Measurements from ENCODE around the gene MIF. TPM values are rescaled to one million over a fixed set of nuclear protein-coding genes. Genes with fewer than 3 reads are reported as not detected.
A peak's percentile ranks its signal among the peaks of the same experiment; 100 is the strongest.

MIF gene
- total and polyA plus RNA-seq, 7 experiments from 2014 or later, result 179 to 1,099 (median 211) TPM

GRCh38 chr22:23882370-23882769 lies 11.8 kb upstream of the MIF start:
- intact Hi-C loops (cut with micrococcal nuclease), result no loop called here
- H3K27ac ChIP-seq (ENCODE audit: low read depth, low read length), result no peak overlapping the region
- Mint-ChIP-seq H3K27me3 (no peaks in the 10 kb centered on the region), H3K9me3 (no peaks in the 10 kb centered on the region), H3K4me3 (no peak overlapping the region), H3K36me3 (peaks cover 0 to 41% (median 25%) of the 10 kb centered on the region in 5 donors), H3K4me1 (peaks cover 0 to 2% (median 0%) of the 10 kb centered on the region in 7 donors), H3K27ac (no peak overlapping the region)
- no peak for DNase-seq
- peaks cover 0 to 24% (median 0%) of the 10 kb centered on the region in 3 experiments for H3K36me3 ChIP-seq (ENCODE audit: control insufficient read depth in 2 of 3, insufficient read depth in 3 of 3, low read length in 3 of 3)
- ATAC-seq, result no peak
- no peaks in the 10 kb centered on the region for H3K27me3 ChIP-seq (ENCODE audit: control insufficient read depth in 2 of 2, insufficient read depth in 2 of 2, low read length in 2 of 2)
- H3K9me3 ChIP-seq (ENCODE audit: control insufficient read depth in 2 of 3, low read length in 3 of 3), result no peaks in the 10 kb centered on the region
- H3K4me1 ChIP-seq (ENCODE audit: control insufficient read depth in 2 of 2, insufficient read depth in 2 of 2, low read length in 2 of 2), result no peaks in the 10 kb centered on the region
- ChIA-PET CTCF (no interaction called here), POLR2A (no interaction called here)
- H3K4me3 ChIP-seq (ENCODE audit: low read length), result no peak overlapping the region

- peaks cover 0 to 31% (median 19%) of the 10 kb centered on the region in 5 donors for H3K36me3 Mint-ChIP-seq
- CTCF ChIA-PET, result no interaction called here
- Histone ChIP-seq H3K36me3 (ENCODE audit: control insufficient read depth in 2 of 3, insufficient read depth in 3 of 3, low read length in 3 of 3) (peaks cover 0 to 11% (median 0%) of the 10 kb centered on the region in 3 experiments), H3K27me3 (ENCODE audit: control insufficient read depth in 2 of 2, insufficient read depth in 2 of 2, low read length in 2 of 2) (no peaks in the 10 kb centered on the region), H3K4me1 (ENCODE audit: control insufficient read depth in 2 of 2, insufficient read depth in 2 of 2, low read length in 2 of 2) (no peaks in the 10 kb centered on the region), H3K27ac (ENCODE audit: low read depth, low read length) (no peak overlapping the region), H3K4me3 (ENCODE audit: low read length) (no peak overlapping the region), H3K9me3 (ENCODE audit: control insufficient read depth in 2 of 3, low read length in 3 of 3) (no peaks in the 10 kb centered on the region)
- H3K4me3 Mint-ChIP-seq, result no peak overlapping the region
- H3K9me3 Mint-ChIP-seq, result no peaks in the 10 kb centered on the region
- no peaks in the 10 kb centered on the region for H3K27me3 Mint-ChIP-seq
- intact Hi-C loops (cut with micrococcal nuclease), result no loop called here
- POLR2A ChIA-PET, result no interaction called here
- peaks cover 0 to 2% (median 0%) of the 10 kb centered on the region in 7 donors for H3K4me1 Mint-ChIP-seq
- no peak for ATAC-seq
- DNase-seq, result no peak
- H3K27ac Mint-ChIP-seq, result no peak overlapping the region
These were observed 10.5 kb upstream of the MIF start for GRCh38 chr22:23883658-23884057.

GRCh38 chr22:23884140-23884539 lies 10.0 kb upstream of the MIF start:
- Mint-ChIP-seq H3K27ac (no peak overlapping the region), H3K27me3 (no peaks in the 10 kb centered on the region), H3K9me3 (no peaks in the 10 kb centered on the region), H3K36me3 (peaks cover 0 to 30% (median 18%) of the 10 kb centered on the region in 5 donors), H3K4me1 (peaks cover 0 to 2% (median 0%) of the 10 kb centered on the region in 7 donors), H3K4me3 (no peak overlapping the region)
- ChIA-PET CTCF (no interaction called here), POLR2A (no interaction called here)
- H3K4me1 ChIP-seq (ENCODE audit: control insufficient read depth in 2 of 2, insufficient read depth in 2 of 2, low read length in 2 of 2), result no peaks in the 10 kb centered on the region
- no peaks in the 10 kb centered on the region for H3K27me3 ChIP-seq (ENCODE audit: control insufficient read depth in 2 of 2, insufficient read depth in 2 of 2, low read length in 2 of 2)
- ATAC-seq, result no peak
- H3K4me3 ChIP-seq (ENCODE audit: low read length), result no peak overlapping the region
- no peak overlapping the region for H3K27ac ChIP-seq (ENCODE audit: low read depth, low read length)
- intact Hi-C loops (cut with micrococcal nuclease), result no loop called here
- H3K36me3 ChIP-seq (ENCODE audit: control insufficient read depth in 2 of 3, insufficient read depth in 3 of 3, low read length in 3 of 3), result peaks cover 0 to 9% (median 0%) of the 10 kb centered on the region in 3 experiments
- no peak for DNase-seq
- H3K9me3 ChIP-seq (ENCODE audit: control insufficient read depth in 2 of 3, low read length in 3 of 3), result no peaks in the 10 kb centered on the region

GRCh38 chr22:23888615-23889401 lies 5.4 kb upstream of the MIF start:
- Histone ChIP-seq H3K4me3 (ENCODE audit: low read length) (no peak overlapping the region), H3K27ac (ENCODE audit: low read depth, low read length) (no peak overlapping the region), H3K4me1 (ENCODE audit: control insufficient read depth in 2 of 2, insufficient read depth in 2 of 2, low read length in 2 of 2) (peaks cover 6 to 7% of the 10 kb centered on the region in 2 donors), H3K9me3 (ENCODE audit: control insufficient read depth in 2 of 3, low read length in 3 of 3) (no peaks in the 10 kb centered on the region), H3K36me3 (ENCODE audit: control insufficient read depth in 2 of 3, insufficient read depth in 3 of 3, low read length in 3 of 3) (no peaks in the 10 kb centered on the region), H3K27me3 (ENCODE audit: control insufficient read depth in 2 of 2, insufficient read depth in 2 of 2, low read length in 2 of 2) (no peaks in the 10 kb centered on the region)
- DNase-seq (no peak), ATAC-seq (no peak)
- Mint-ChIP-seq H3K4me1 (peaks cover 9 to 17% (median 12%) of the 10 kb centered on the region in 7 donors), H3K4me3 (no peak overlapping the region), H3K36me3 (peaks cover 0 to 8% (median 0%) of the 10 kb centered on the region in 5 donors), H3K27me3 (no peaks in the 10 kb centered on the region), H3K9me3 (peaks cover 0 to 1% (median 0%) of the 10 kb centered on the region in 11 donors), H3K27ac (no peak overlapping the region)
- intact Hi-C loops (cut with micrococcal nuclease), result no loop called here
- CTCF ChIA-PET, result interaction anchor here (0.5 to 0.8 kb wide), 2 partner anchors 25 to 71 kb away, joined by 4 read pairs; no protein-coding TSS in a partner anchor
- POLR2A ChIA-PET, result interaction anchor here (0.6 kb wide), 1 partner anchor 122 kb away, joined by 3 read pairs; no protein-coding TSS in a partner anchor

- intact Hi-C loops (cut with micrococcal nuclease), result loop anchor here in 1 of 2 donors (5.0 kb wide), 3 partner anchors 32 to 747 kb away; partner anchors contain the start of genes RSPH14 and SLC2A11
- no peaks in the 10 kb centered on the region for H3K9me3 ChIP-seq (ENCODE audit: control insufficient read depth in 2 of 3, low read length in 3 of 3)
- ChIA-PET POLR2A (no interaction called here), CTCF (interaction anchor here (0.5 kb wide), 1 partner anchor 72 kb away, joined by 4 read pairs; no protein-coding TSS in a partner anchor)
- Mint-ChIP-seq H3K9me3 (peaks cover 0 to 1% (median 0%) of the 10 kb centered on the region in 11 donors), H3K27ac (peak overlapping the region in 1 of 9 donors; percentile 36), H3K4me1 (peaks cover 12 to 19% (median 13%) of the 10 kb centered on the region in 7 donors), H3K36me3 (peaks cover 0 to 8% (median 3%) of the 10 kb centered on the region in 5 donors), H3K27me3 (no peaks in the 10 kb centered on the region), H3K4me3 (no peak overlapping the region)
- H3K27me3 ChIP-seq (ENCODE audit: control insufficient read depth in 2 of 2, insufficient read depth in 2 of 2, low read length in 2 of 2), result no peaks in the 10 kb centered on the region
- H3K27ac ChIP-seq (ENCODE audit: low read depth, low read length), result no peak overlapping the region
- no peak for ATAC-seq
- DNase-seq, result no peak
- peaks cover 0 to 4% (median 0%) of the 10 kb centered on the region in 3 experiments for H3K36me3 ChIP-seq (ENCODE audit: control insufficient read depth in 2 of 3, insufficient read depth in 3 of 3, low read length in 3 of 3)
- peaks cover 7% of the 10 kb centered on the region in 2 donors for H3K4me1 ChIP-seq (ENCODE audit: control insufficient read depth in 2 of 2, insufficient read depth in 2 of 2, low read length in 2 of 2)
- no peak overlapping the region for H3K4me3 ChIP-seq (ENCODE audit: low read length)
These were observed 4.6 kb upstream of the MIF start for GRCh38 chr22:23889620-23890019.

GRCh38 chr22:23891726-23892125 lies 2.5 kb upstream of the MIF start:
- ATAC-seq (no peak), DNase-seq (no peak)
- ChIA-PET CTCF (no interaction called here), POLR2A (no interaction called here)
- no peak overlapping the region for H3K27ac ChIP-seq (ENCODE audit: low read depth, low read length)
- H3K4me3 ChIP-seq (ENCODE audit: low read length), result no peak overlapping the region
- H3K36me3 ChIP-seq (ENCODE audit: control insufficient read depth in 2 of 3, insufficient read depth in 3 of 3, low read length in 3 of 3), result peaks cover 0 to 22% (median 0%) of the 10 kb centered on the region in 3 experiments
- Mint-ChIP-seq H3K4me1 (peaks cover 12 to 34% (median 22%) of the 10 kb centered on the region in 7 donors), H3K36me3 (peaks cover 0 to 16% (median 0%) of the 10 kb centered on the region in 5 donors), H3K27me3 (no peaks in the 10 kb centered on the region), H3K27ac (peak overlapping the region in 2 of 9 donors; percentile 33 to 97), H3K9me3 (peaks cover 0 to 1% (median 0%) of the 10 kb centered on the region in 11 donors), H3K4me3 (peak overlapping the region in 3 of 10 donors; percentile 10 to 95 (median 23))
- intact Hi-C loops (cut with micrococcal nuclease), result loop anchor here in 1 of 2 donors (5.0 kb wide), 3 partner anchors 34 to 749 kb away; partner anchors contain the start of genes RSPH14 and SLC2A11
- H3K9me3 ChIP-seq (ENCODE audit: control insufficient read depth in 2 of 3, low read length in 3 of 3), result no peaks in the 10 kb centered on the region
- H3K4me1 ChIP-seq (ENCODE audit: control insufficient read depth in 2 of 2, insufficient read depth in 2 of 2, low read length in 2 of 2), result peaks cover 16% of the 10 kb centered on the region in 2 donors
- H3K27me3 ChIP-seq (ENCODE audit: control insufficient read depth in 2 of 2, insufficient read depth in 2 of 2, low read length in 2 of 2), result no peaks in the 10 kb centered on the region

Measured in naive thymus-derived CD4-positive, alpha-beta T cell (primary cell).